Transverse colon (tissue), 3 donors: ENCODE results near the gene OTOS.

ENCODE experiments used
- POLR2A ChIP-seq: fragments of 450-650 bp; IDR thresholded peaks from one replicate; pipeline ENCODE4 v1.6.1; 2016; ENCODE audit warnings: antibody characterized with exemption, mild to moderate bottlenecking, moderate library complexity
- POLR2AphosphoS5 ChIP-seq, 3 donors: sonication (generic); formaldehyde crosslinking; IDR thresholded peaks; one replicate each; pipeline ENCODE4 v1.6.1; 2016; ENCODE audit warnings: antibody characterized with exemption in 3 of 3

DNA sequence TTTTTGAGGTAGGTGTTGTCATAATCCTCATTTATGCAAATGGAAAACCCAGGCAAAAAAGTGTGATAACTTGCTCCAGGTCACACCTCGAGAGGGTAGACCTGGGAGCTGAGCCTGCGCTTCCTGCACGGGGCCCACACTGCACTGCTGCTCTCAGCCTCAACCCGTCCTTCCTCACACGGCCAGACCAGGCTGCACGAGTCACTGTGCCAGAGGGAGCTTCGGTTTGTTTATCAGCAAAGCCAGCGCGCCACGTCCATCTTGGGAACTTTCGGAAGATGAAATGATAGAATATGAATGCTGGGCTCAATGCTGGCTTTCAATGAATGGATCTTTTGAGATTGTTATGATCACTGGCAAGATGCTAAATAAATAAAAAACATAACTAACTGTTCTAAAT lies 18.8 kb downstream of the OTOS start:
- TF ChIP-seq POLR2AphosphoS5 (IDR thresholded peaks at IDR 0.05) = no peak
- TF ChIP-seq POLR2A = no peak
